Measurements from ENCODE around the gene PDE3A. TPM values are rescaled to one million over a fixed set of nuclear protein-coding genes. Genes with fewer than 3 reads are reported as not detected.
"Not testable (repeated sequence)": the region's sequence is repeated elsewhere in the genome, so short reads cannot be mapped to it uniquely, and the experiment has no call there.

The PDE3A gene
- total RNA-seq, 2 experiments from 2014 or later = not detected

DNA sequence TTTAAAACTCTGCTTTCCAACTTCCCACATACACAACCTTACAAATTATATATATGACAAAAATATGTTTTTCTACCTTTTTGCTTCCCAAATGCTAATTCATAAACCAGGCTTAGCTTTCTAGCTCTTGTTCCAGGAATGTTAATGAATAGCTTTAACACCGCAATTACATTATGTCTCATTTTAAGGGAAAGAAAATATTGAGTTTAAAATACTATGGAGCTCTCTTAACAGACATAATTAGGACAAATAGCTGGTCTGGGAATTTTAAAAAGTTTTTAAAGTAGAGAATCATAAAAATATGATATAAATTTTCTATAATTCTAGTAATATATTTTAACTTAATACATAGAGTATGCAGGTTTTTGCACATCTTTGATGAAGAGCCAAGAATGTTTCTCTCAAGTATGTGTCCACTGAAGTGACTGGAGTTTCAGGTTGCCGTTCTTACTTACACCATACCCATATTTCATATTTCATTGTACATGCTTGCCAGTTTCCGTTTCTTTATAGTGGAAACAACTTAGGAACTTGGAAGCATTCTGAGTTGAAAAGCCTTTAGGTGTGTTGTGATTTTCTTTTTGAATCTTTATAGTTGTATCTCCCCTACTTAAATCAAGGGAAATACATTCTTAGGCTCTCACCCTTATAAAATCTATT is 236.2 kb downstream of the PDE3A start:
- H2AFZ ChIP-seq (ENCODE audit: low read length) = no peak overlapping the region
- POLR2A ChIA-PET = interaction anchor here (0.8 kb wide), 2 partner anchors 34 to 556 kb away, joined by 3 read pairs; no protein-coding TSS in a partner anchor
- no peaks in the 10 kb centered on the region for H3K79me2 ChIP-seq (ENCODE audit: insufficient read depth, low read depth, low read length)
- no peaks in the 10 kb centered on the region for H4K20me1 ChIP-seq (ENCODE audit: insufficient read depth, low read length)
- no peak for DNase-seq (ENCODE audit: low spot score)
- no peak for TF ChIP-seq EZH2phosphoT487 (IDR thresholded peaks at IDR 0.05; ENCODE audit: borderline replicate concordance, low read depth, low read length)
- TF ChIP-seq, protein P1, sequence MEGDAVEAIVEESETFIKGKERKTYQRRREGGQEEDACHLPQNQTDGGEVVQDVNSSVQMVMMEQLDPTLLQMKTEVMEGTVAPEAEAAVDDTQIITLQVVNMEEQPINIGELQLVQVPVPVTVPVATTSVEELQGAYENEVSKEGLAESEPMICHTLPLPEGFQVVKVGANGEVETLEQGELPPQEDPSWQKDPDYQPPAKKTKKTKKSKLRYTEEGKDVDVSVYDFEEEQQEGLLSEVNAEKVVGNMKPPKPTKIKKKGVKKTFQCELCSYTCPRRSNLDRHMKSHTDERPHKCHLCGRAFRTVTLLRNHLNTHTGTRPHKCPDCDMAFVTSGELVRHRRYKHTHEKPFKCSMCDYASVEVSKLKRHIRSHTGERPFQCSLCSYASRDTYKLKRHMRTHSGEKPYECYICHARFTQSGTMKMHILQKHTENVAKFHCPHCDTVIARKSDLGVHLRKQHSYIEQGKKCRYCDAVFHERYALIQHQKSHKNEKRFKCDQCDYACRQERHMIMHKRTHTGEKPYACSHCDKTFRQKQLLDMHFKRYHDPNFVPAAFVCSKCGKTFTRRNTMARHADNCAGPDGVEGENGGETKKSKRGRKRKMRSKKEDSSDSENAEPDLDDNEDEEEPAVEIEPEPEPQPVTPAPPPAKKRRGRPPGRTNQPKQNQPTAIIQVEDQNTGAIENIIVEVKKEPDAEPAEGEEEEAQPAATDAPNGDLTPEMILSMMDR (conservative IDR thresholded peaks at IDR 0.05; ENCODE audit: low read length) = no peak
- H3K9me2 ChIP-seq (ENCODE audit: insufficient read depth, low read length) = no peaks in the 10 kb centered on the region
- BruUV-seq (replicated peaks) = no TSS peak
- no peaks in the 10 kb centered on the region for H3K9me3 ChIP-seq (ENCODE audit: low read length)
- CTCF ChIA-PET (ENCODE audit: unreplicated experiment) = no interaction called here
- intact Hi-C loops (cut with micrococcal nuclease; ENCODE audit: unreplicated experiment) = no loop called here
- no peaks in the 10 kb centered on the region for H3K36me3 ChIP-seq (ENCODE audit: insufficient read depth, low read length)
- H3K4me1 ChIP-seq (ENCODE audit: insufficient read depth, low read length, poor library complexity, severe bottlenecking) = no peaks in the 10 kb centered on the region
- H3K27ac ChIP-seq (ENCODE audit: low read depth, low read length, poor library complexity, severe bottlenecking) = no peak overlapping the region
- no peak overlapping the region for H3K4me2 ChIP-seq (ENCODE audit: low read length)
- no peak overlapping the region for H3K4me3 ChIP-seq (ENCODE audit: low read depth, low read length, poor library complexity, severe bottlenecking)

DNA sequence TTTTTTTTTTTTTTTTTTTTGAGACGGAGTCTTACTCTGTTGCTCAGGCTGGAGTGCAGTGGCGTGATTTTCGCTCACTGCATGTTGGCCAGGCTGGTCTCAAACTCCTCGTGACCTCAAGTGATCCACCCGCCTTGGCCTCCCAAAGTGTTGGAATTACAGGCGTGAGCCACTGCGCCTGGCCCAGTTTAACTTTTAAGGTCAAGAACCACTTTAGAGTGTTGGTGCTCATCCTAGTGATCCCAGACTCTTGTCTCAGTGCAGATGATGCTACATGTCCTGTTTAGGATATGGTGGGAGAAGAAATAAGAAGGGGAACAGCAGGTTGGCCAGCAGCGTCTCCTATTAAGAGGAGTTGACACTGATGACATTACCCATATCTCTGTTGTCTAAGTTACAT is 246.7 kb downstream of the PDE3A start:
- CTCF ChIA-PET (ENCODE audit: unreplicated experiment); POLR2A ChIA-PET; H3K36me3 ChIP-seq (ENCODE audit: insufficient read depth, low read length); DNase-seq (ENCODE audit: low spot score); H3K79me2 ChIP-seq (ENCODE audit: insufficient read depth, low read depth, low read length); H3K27ac ChIP-seq (ENCODE audit: low read depth, low read length, poor library complexity, severe bottlenecking); H3K4me3 ChIP-seq (ENCODE audit: low read depth, low read length, poor library complexity, severe bottlenecking); intact Hi-C loops (cut with micrococcal nuclease; ENCODE audit: unreplicated experiment); BruUV-seq (replicated peaks); H2AFZ ChIP-seq (ENCODE audit: low read length); H3K4me1 ChIP-seq (ENCODE audit: insufficient read depth, low read length, poor library complexity, severe bottlenecking); H3K9me2 ChIP-seq (ENCODE audit: insufficient read depth, low read length); H3K9me3 ChIP-seq (ENCODE audit: low read length); H4K20me1 ChIP-seq (ENCODE audit: insufficient read depth, low read length); H3K4me2 ChIP-seq (ENCODE audit: low read length): not testable (repeated sequence)

DNA sequence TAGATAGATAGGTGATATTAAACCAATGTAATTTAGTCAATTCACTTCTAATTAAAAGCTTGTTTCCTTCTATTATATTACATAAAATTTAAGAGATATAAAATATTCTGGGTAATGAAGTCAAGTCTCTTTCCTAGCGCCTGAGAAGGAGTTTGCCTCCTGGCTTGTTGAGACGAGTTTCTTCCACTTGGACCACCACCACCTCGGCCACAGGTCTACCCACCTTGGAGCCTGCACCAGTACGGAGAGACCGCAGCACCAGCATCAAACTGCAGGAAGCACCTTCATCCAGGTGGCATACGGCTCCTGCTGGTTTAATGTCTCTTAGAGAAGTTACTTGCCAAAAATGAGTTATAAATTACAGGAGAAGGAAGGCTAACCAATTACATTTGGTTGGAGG is 247.8 kb downstream of the PDE3A start:
- no peak for DNase-seq (ENCODE audit: low spot score)
- intact Hi-C loops (cut with micrococcal nuclease; ENCODE audit: unreplicated experiment) = no loop called here
- Histone ChIP-seq H3K36me3 (ENCODE audit: insufficient read depth, low read length) (no peaks in the 10 kb centered on the region), H3K79me2 (ENCODE audit: insufficient read depth, low read depth, low read length) (no peaks in the 10 kb centered on the region), H3K27ac (ENCODE audit: low read depth, low read length, poor library complexity, severe bottlenecking) (no peak overlapping the region), H3K4me1 (ENCODE audit: insufficient read depth, low read length, poor library complexity, severe bottlenecking) (no peaks in the 10 kb centered on the region), H3K4me2 (ENCODE audit: low read length) (no peak overlapping the region), H3K9me2 (ENCODE audit: insufficient read depth, low read length) (no peaks in the 10 kb centered on the region), H4K20me1 (ENCODE audit: insufficient read depth, low read length) (no peaks in the 10 kb centered on the region), H3K4me3 (ENCODE audit: low read depth, low read length, poor library complexity, severe bottlenecking) (no peak overlapping the region), H3K9me3 (ENCODE audit: low read length) (no peaks in the 10 kb centered on the region), H2AFZ (ENCODE audit: low read length) (no peak overlapping the region)
- POLR2A ChIA-PET = no interaction called here
- BruUV-seq (replicated peaks) = no TSS peak
- CTCF ChIA-PET (ENCODE audit: unreplicated experiment) = no interaction called here
- TF ChIP-seq EZH2phosphoT487 (IDR thresholded peaks at IDR 0.05; ENCODE audit: borderline replicate concordance, low read depth, low read length) = no peak
- TF ChIP-seq, protein P1 (conservative IDR thresholded peaks at IDR 0.05; ENCODE audit: low read length) = no peak
